ENCODE results near the gene FLT4.

Gene FLT4

GRCh38 chr5:180630426-180630825 is 19.0 kb downstream of the FLT4 start:
- in situ Hi-C loops (cut with MboI; ENCODE audit: low pct_unique_long_range_greater_than_20kb, low sequenced_read_pairs, unreplicated experiment) = no loop called here
- TF ChIP-seq, protein P1, sequence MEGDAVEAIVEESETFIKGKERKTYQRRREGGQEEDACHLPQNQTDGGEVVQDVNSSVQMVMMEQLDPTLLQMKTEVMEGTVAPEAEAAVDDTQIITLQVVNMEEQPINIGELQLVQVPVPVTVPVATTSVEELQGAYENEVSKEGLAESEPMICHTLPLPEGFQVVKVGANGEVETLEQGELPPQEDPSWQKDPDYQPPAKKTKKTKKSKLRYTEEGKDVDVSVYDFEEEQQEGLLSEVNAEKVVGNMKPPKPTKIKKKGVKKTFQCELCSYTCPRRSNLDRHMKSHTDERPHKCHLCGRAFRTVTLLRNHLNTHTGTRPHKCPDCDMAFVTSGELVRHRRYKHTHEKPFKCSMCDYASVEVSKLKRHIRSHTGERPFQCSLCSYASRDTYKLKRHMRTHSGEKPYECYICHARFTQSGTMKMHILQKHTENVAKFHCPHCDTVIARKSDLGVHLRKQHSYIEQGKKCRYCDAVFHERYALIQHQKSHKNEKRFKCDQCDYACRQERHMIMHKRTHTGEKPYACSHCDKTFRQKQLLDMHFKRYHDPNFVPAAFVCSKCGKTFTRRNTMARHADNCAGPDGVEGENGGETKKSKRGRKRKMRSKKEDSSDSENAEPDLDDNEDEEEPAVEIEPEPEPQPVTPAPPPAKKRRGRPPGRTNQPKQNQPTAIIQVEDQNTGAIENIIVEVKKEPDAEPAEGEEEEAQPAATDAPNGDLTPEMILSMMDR (IDR thresholded peaks at IDR 0.05; ENCODE audit: extremely low read depth, insufficient read depth, missing control alignments) = no peak
- no peak for DNase-seq (ENCODE audit: low spot score)

GRCh38 chr5:180629831-180630382 is 19.5 kb downstream of the FLT4 start:
- DNase-seq (ENCODE audit: low spot score) = no peak
- in situ Hi-C loops (cut with MboI; ENCODE audit: low pct_unique_long_range_greater_than_20kb, low sequenced_read_pairs, unreplicated experiment) = no loop called here
- TF ChIP-seq, protein P1 (IDR thresholded peaks at IDR 0.05; ENCODE audit: extremely low read depth, insufficient read depth, missing control alignments) = no peak

GRCh38 chr5:180628827-180629750 is 20.3 kb downstream of the FLT4 start:
- TF ChIP-seq, protein P1 (IDR thresholded peaks at IDR 0.05; ENCODE audit: extremely low read depth, insufficient read depth, missing control alignments) = no peak
- in situ Hi-C loops (cut with MboI; ENCODE audit: low pct_unique_long_range_greater_than_20kb, low sequenced_read_pairs, unreplicated experiment) = no loop called here
- no peak for DNase-seq (ENCODE audit: low spot score)

- DNase-seq (ENCODE audit: low spot score) = no peak
- TF ChIP-seq, protein P1 (IDR thresholded peaks at IDR 0.05; ENCODE audit: extremely low read depth, insufficient read depth, missing control alignments) = no peak
- in situ Hi-C loops (cut with MboI; ENCODE audit: low pct_unique_long_range_greater_than_20kb, low sequenced_read_pairs, unreplicated experiment) = no loop called here
Observed at GRCh38 chr5:180628211-180628610, 21.2 kb downstream of the FLT4 start.

GRCh38 chr5:180627386-180628120 is 21.8 kb downstream of the FLT4 start:
- TF ChIP-seq, protein P1 (IDR thresholded peaks at IDR 0.05; ENCODE audit: extremely low read depth, insufficient read depth, missing control alignments) = no peak
- in situ Hi-C loops (cut with MboI; ENCODE audit: low pct_unique_long_range_greater_than_20kb, low sequenced_read_pairs, unreplicated experiment) = no loop called here
- no peak for DNase-seq (ENCODE audit: low spot score)

GRCh38 chr5:180626661-180627385 is 22.6 kb downstream of the FLT4 start:
- TF ChIP-seq, protein P1 (IDR thresholded peaks at IDR 0.05; ENCODE audit: extremely low read depth, insufficient read depth, missing control alignments) = no peak
- DNase-seq (ENCODE audit: low spot score) = no peak
- in situ Hi-C loops (cut with MboI; ENCODE audit: low pct_unique_long_range_greater_than_20kb, low sequenced_read_pairs, unreplicated experiment) = no loop called here

Data from GM13977 (cell line).